Suppressor macrophage (primary cell): ENCODE results near the gene VPS13D.
"Not testable (repeated sequence)": the region's sequence is repeated elsewhere in the genome, so short reads cannot be mapped to it uniquely, and the experiment has no call there.

Experiments
- DNase-seq, 4 experiments: peaks; one replicate each; pipeline ENCODE4 v3.0.0-alpha.2; 2020 to 2022

VPS13D gene

DNA sequence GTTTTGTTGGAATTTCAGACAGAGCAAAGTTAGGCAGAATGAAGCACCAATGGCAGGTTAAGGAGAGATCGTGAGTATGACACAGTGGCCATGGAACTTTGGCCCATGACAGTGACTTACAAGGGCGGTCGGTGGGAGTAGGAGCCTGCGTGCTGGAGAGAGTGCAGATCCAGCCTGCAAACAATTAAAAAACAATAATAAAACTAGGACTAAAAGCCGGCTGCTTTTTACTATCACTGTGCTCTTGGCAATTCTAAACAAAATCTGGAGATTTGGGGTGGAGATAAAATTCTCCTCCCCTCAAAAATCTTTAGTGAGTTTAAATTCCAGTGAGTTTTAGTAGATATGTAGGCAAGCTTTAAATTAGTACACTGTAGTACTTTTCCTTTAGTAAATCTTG lies 291.3 kb downstream of the VPS13D start:
- DNase-seq, result no peak

DNA sequence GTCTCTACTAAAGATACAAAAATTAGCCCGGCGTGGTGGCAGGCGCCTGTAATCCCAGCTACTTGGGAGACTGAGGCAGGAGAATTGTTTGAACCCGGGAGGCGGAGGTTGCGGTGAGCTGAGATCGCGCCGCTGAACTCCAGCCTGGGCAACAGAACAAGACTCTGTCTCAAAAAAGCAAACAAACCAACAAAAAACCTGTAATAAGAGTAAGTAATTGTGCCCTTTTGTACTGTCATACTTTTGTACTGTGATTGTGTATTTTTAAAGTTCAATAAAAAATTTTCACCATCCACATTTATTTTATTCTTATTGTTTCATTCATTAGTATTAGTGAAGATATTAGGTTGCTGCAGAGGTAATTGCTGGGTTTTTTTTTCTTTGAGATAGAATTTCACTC lies 292.9 kb downstream of the VPS13D start:
- not testable (repeated sequence) for DNase-seq

DNA sequence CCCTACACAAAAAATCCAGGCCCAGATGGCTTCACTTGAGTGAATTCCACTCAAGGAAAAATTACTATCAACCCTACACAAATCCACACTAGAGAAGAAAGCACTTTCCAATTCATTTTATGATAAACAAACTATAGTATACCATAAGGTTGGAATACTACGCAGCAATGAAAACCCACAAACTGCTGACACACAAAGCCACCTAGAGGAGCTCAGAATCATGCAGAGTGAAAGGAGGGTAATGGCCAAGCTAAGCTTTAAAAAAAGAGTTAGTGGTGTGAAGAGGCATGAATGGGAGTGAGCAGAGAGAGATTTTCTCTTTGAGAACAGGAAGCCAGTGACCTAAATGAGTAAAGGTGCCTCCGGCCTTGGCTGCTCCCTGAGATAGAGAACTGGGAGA lies 294.4 kb downstream of the VPS13D start:
- no peak for DNase-seq

DNA sequence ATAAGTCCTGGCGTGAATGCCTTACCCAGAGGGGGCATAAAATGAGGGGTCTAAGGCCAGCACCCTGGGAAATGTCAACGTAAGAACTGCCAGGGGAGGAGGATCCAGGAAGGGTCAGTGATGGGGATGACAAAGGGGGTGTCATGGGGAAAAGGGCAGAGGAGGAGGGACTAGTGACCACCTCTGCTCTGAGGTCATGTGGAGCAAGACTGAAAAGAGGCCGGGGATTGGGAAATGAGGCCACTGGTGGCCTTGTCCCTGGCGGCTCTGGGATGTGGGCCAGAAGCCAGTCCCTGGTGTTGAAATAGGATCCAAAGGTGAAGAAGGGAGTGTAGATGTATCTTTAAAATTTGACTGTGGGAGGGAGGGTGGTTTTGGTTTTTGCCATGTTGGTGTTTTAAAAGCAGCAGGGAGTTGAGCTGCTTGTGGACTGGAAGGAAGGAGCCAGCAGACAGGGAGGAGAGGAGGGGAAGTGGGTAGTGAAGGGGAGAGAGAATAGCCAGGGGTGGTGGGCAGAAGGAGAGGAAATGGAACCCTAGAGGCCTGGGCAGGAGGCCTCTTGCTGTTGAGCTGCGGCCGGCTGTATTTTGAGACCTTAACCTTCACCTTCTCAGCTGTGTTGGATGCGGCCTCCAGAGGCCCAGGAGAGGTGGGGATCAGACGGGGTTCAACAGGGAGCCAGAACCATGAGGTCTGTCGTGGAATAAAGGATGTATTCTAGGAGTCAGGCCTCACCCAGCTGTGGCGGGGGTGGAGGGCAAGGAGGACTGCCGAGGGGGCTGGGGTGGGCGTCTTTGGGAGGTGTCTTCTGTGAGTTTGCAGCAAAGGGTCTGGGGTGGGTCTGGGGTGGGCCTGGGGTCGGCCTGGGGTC lies 295.7 kb downstream of the VPS13D start:
- DNase-seq, result peak; percentile 52 to 76 (median 76)

GRCh38 chr1:12527564-12527963 lies 297.7 kb downstream of the VPS13D start:
- DNase-seq, result no peak

DNA sequence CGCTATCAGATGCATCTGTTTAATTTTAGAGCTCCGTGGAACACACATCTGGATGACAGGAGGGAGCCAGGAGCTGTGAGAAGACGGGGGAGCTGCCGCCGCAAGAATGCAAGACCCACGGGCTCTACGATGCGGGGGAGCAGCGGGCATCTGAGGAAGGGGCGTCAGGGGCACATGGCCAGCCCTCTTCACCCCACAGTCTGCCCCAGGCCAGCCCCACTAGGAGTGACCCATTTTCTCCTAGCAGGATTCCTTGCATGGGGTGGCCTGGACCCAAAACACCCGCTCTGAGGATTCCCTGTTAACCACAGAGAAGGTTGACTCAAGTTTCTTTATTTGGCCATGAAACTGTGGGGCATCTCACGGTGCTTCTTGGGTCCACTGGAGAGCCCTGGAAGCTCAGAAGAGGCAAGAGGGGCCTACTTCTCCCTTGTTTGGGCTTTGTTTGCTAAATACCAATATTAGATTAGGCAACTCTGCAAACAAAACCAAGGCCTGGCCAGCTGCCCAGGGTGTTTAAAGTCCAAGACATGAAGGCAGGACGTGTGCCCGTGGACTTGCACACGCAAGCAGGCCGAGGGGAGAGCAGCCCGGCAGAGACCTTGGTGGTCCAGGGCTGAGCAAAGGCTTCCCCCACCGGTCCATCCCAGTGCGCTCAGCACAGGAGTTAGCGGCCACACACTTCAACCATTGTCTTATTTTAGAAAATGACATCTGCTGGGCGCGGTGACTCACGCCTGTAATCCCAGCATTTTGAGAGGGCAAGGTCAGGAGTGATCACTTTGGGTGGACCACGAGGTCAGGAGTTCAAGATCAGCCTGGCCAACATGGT lies 298.4 kb downstream of the VPS13D start:
- DNase-seq, result peak; percentile 46 to 67 (median 62)

GRCh38 chr1:12529640-12530174 lies 299.9 kb downstream of the VPS13D start:
- DNase-seq, result no peak

DNA sequence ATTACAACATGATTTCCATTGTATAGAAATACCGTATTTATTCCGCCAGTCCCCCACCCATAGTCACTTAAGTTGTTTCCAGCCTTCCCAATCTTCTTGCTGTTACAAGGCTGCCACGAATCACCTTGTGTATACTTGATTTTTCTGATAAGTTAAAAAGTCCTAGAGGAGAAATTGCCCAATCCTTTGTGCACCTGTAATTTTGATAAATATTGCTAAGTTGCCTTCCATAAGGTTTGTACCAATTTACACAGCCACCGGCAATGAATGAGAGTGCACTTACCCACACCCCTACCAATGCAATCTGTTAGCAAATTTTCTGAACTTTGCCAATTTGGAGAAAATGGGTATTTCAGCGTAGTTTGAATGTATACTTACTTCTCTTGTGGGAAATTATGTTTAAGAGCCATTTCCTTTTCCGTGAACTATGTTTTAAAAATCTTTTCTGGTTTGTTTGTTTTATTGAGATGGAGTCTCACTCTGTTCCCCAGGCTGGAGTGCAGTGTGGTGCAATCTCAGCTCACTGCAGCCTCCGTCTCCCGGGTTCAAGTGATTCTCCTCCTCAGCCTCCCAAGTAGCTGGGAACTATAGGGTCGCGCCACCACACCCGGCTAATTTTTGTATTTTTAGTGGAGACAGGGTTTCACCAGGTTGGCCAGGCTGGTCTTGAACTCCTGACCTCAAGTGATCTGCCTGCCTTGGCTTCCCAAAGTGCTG lies 300.8 kb downstream of the VPS13D start:
- no peak for DNase-seq

GRCh38 chr1:12531179-12531499 lies 301.3 kb downstream of the VPS13D start:
- DNase-seq, result no peak

DNA sequence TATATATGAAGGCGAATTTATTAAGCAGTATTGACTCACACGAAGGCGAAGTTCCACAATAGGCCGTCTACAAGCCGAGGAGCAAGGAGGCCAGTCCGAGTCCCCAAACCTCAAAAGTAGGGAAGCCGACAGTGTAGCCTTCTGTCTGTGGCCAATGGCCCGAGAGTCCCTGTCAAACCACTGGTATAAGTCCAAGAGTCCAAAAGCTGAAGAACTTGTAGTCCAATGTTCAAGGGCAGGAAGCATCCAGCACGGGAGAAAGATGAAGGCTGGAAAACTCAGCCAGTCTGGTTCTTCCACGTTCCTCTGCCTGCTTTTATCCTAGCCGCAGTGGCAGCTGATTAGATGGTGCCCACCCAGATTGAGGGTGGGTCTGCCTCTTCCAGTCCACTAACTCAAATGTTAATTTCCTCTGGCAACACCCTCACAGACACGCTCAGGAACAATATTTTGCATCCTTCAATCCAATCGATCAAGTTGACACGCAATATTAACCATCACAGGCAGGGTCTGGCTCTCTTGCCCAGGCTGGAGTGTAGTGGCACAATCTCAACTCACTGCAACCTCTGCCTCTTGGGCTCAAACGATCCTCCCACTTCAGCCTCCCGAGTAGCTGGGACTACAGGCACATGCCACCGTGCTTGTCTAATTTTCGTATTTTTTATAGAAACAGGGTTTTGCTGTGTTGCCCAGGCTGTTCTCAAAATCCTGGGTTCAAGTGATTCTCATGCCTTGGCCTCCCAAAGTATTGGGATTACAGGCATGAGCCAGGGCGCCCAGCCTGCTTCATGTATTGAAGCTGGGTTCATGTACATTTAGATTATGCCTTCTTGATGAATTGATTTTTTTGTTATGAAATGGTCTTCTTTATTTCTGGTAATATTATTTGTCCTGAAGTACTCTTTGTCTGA lies 302.8 kb downstream of the VPS13D start:
- DNase-seq, result no peak

DNA sequence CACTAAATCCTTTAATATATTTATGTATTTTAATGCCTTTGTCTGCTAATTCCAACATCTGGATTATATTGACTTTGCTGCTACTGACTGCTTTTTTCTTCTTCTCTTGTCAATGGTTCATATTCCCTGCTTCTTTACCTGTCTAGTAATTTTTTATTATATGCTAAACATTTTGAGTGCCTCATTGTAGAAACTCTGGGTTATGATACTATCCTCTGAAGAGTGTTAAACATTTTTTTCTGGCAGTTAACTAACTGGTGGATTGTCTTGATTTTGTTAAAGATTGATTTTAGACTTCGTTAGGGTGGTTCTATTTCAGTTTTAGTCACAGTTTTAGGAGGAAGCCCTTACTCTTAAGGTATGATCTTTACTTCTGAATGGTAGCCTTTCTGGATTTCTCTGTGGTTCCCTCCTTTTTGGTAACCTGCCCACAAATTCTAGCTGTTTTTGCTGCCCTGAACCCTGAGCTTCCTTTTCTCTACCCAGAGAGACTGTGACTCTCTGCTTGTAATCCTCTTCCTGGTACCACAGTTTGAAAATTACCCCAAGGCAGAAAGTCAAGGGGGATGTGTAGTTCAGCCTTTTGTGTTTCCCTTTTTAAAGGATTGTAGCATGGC lies 306.3 kb downstream of the VPS13D start:
- no peak for DNase-seq

GRCh38 chr1:12537294-12537693 lies 307.5 kb downstream of the VPS13D start:
- no peak for DNase-seq

- no peak for DNase-seq
These were observed 308.2 kb downstream of the VPS13D start for GRCh38 chr1:12537906-12538461.

DNA sequence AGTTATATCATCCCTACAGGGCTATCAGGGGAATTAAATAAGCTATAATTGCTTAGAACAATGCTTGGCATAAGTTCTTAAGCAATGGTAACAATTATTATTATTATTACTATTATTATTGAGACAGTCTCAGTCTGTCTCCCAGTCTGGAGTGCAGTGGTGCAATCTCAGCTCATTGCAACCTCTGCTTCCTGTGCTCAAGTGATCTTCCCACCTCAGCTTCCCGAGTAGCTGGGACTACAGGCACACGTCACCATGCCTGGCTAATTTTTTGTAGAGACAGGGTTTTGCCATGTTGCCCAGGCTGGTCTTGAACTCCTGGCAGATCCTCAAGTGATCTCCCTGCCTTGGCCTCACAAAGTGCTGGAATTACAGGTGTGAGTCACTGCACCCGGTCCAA lies 308.7 kb downstream of the VPS13D start:
- not testable (repeated sequence) for DNase-seq

DNA sequence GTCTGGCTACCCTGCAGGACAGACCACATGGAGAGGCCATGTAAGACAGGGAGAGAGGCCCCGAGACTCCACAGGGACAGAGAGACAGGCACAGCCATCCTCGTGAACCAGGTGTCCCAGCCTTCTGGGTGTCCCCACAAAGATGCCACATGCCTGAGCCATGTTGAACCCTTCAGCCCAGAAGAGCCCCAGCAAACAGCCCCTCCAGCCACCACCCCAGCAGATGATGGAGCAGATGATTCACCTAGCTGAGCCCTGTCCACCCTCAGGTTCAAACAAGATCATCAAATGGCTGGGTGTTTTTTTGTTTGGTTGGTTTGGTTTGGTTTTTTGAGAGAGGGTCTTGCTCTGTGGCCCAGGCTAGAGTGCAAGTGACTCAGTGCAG lies 309.5 kb downstream of the VPS13D start:
- DNase-seq, result no peak

DNA sequence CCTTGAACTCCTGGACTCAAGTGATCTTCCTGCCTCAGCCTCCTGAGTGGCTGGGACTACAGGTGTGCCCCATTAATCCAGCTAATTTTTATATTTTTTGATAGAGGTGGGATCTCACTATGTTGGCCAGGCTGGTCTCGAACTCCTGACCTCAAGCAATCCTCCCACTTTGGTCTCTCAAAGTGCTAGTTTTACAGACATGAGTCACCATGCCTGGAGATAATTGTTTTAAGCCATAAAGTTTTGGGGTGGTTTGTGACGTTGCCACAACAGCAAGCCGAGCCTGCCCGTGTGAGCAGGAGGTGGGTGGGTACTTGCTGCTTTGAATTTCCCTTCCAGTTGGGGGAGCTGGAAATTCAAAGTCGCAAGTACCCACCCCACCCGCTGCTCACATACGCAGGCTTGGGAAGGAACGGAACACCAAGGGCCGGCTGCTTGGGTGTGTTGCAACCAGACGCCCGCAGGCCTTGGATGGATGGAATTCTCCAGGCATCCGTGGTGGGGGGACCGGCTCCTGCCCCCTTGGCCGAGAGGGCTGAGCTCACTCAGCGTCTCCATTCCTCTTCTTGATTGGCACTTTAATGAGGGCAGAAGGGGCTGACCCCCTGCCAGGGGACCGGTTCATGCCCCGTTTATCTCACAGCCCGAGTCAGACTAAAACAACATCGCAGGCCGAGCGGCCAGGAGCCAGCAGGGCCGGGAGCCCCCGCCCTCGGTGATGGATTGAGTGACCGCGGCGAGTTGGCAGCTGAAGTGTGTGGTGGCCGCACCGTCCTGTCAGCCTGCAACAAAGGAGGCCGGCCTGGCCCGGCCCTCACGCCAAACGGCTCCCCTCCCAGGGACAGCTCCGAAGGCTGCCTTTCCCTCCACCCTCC lies 310.1 kb downstream of the VPS13D start:
- no peak for DNase-seq

DNA sequence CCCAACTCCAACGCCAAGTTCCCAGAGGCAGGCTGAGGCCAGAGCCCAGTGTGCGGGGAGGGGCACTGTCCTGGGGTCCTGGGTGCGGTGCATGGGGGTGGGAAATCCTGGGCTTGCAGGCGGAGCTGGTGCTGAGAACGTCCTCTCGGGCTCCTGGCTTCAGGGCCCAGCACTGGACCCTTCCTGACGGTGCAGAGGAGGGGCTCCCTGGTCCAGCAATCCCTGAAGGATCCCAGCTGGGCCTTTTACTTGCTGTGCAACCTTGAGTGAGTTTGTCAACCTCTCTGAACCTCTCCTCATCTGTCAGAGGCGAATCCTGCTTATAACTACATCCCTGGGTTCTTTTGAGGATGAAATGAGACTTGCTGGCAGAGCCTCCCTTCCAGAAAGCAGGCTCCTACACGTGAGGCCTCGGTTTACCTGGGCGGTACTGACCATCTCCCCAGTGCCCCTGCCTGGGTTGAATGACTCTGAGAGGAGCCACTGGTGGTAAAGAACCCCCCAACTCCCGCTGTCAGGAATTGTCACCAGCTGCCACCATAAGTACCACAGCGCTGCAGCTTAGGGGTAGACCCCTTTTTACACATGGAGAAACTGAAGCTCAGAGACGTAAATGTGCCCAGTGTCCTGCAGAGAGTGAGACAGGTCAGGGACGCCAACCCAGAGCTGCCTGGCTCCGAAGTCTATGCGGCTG lies 310.9 kb downstream of the VPS13D start:
- no peak for DNase-seq

DNA sequence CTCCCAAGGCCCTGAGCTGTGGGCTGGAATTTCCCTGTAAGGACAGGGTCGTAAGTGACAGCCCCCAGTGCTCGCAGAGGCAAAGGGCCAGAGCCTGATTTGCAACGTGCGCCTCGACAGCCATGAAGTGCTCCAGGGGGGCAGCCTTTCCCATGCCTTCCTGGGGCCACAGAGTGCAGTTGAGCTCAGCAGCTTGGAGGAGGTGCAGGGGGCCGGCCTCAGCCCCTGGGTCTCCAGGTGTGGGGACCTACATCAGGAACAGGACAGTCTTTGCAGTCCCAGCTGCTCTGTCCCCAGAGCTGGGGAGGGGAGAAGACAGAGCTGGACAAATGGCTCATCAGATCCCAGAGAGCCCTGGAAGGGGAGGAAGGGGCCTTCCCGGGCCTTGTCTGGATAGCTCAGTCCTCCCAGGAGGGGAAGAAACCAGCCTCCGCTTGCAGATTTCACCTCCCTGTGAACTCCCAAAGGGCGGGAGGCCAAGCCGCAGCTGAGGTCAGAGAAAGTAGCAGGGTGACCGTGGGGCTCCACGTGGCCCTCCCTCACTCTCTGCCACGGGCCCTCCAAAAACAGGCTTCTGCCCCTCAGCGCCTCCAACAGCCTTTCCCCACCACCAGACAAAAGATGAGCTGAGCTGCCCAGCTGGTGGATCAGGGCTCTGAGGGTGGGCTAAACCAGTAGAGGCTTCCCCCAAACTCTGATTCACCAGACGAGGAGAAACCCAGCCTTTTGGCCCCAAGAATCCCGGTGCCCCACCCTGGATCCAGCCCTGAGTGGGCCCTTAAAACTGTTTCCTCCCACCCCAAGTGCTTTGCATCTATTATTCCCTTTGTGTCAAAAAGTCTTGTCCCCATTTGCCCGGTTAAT lies 311.7 kb downstream of the VPS13D start:
- DNase-seq, result no peak

DNA sequence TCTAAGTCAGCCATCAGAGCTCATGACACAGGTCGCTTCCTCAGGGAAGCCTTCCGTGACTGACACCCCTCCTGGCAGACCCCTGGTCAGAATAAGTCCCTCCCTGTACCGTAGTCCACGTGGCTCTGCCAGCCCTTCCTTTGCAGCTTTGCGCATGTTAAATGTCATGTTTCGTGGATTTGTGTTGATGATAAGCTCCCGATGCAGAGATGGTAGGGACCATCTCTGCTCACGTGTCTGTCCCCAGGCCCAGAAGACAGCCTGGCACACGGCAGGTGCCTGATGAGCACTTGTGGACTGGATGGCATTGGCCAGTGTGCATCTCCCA lies 312.3 kb downstream of the VPS13D start:
- DNase-seq, result no peak
